Measurements from ENCODE around the gene LRRC41. TPM values are rescaled to one million over a fixed set of nuclear protein-coding genes. Genes with fewer than 3 reads are reported as not detected.

The LRRC41 gene
- 10 to 100 TPM; 48.3 to 57.8 TPM for total RNA-seq

GRCh38 chr1:46303038-46303871, at the start of gene LRRC41, which contains the start of gene UQCRH:
Gene LRRC41 (minus strand): TSS chr1:46303616. CDS start chr1:46303322, 294 bp downstream.
Gene UQCRH (plus strand): TSS chr1:46303698. CDS start chr1:46303767, 69 bp downstream.
- TF ChIP-seq CTCF (IDR thresholded peaks at IDR 0.05): peak in 1 of 2 donors; percentile 24
- Histone ChIP-seq H3K36me3 (no peaks in the 10 kb centered on the region), H3K27ac (peak within 1 kb of the TSS; percentile 99), H3K4me3 (peak within 1 kb of the TSS; percentile 91 to 93), H3K27me3 (no peaks in the 10 kb centered on the region), H3K4me1 (peaks cover 0 to 79% of the 10 kb centered on the region in 2 donors), H3K9me3 (no peaks in the 10 kb centered on the region)
- peak; percentile 98 for DNase-seq (ENCODE audit: low spot score)

GRCh38 chr1:46352363-46352762, 48.9 kb upstream of the LRRC41 start:
- H3K27ac ChIP-seq: no peak overlapping the region
- no peak for TF ChIP-seq CTCF (IDR thresholded peaks at IDR 0.05)
- peaks cover 80% of the 10 kb centered on the region for H3K36me3 ChIP-seq
- no peaks in the 10 kb centered on the region for H3K4me1 ChIP-seq
- no peaks in the 10 kb centered on the region for H3K27me3 ChIP-seq
- no peak overlapping the region for H3K4me3 ChIP-seq
- H3K9me3 ChIP-seq: no peaks in the 10 kb centered on the region
- no peak for DNase-seq (ENCODE audit: low spot score)

GRCh38 chr1:46345281-46345680, 41.9 kb upstream of the LRRC41 start:
- H3K36me3 ChIP-seq: peaks cover 50% of the 10 kb centered on the region

GRCh38 chr1:46344481-46344880, 41.1 kb upstream of the LRRC41 start:
- H3K27ac ChIP-seq: no peak overlapping the region
- H3K4me3 ChIP-seq: no peak overlapping the region
- H3K9me3 ChIP-seq: no peaks in the 10 kb centered on the region
- TF ChIP-seq CTCF (IDR thresholded peaks at IDR 0.05): no peak
- peaks cover 0 to 23% of the 10 kb centered on the region in 2 donors for H3K4me1 ChIP-seq
- no peak for DNase-seq (ENCODE audit: low spot score)
- H3K36me3 ChIP-seq: peaks cover 42% of the 10 kb centered on the region
- H3K27me3 ChIP-seq: no peaks in the 10 kb centered on the region

More at GRCh38 chr1:46345281-46345680, 41.9 kb upstream of the LRRC41 start:
- Histone ChIP-seq H3K27ac (no peak overlapping the region), H3K4me1 (peaks cover 0 to 19% of the 10 kb centered on the region in 2 donors), H3K4me3 (no peak overlapping the region), H3K9me3 (no peaks in the 10 kb centered on the region), H3K27me3 (no peaks in the 10 kb centered on the region)
- DNase-seq (ENCODE audit: low spot score): no peak
- TF ChIP-seq CTCF (IDR thresholded peaks at IDR 0.05): no peak

- Histone ChIP-seq H3K4me1 (peaks cover 0 to 24% of the 10 kb centered on the region in 2 donors), H3K4me3 (no peak overlapping the region), H3K9me3 (no peaks in the 10 kb centered on the region), H3K36me3 (peaks cover 38% of the 10 kb centered on the region), H3K27ac (peak overlapping the region in 1 of 2 donors; percentile 99), H3K27me3 (no peaks in the 10 kb centered on the region)
- no peak for DNase-seq (ENCODE audit: low spot score)
- TF ChIP-seq CTCF (IDR thresholded peaks at IDR 0.05): no peak
These were observed 40.3 kb upstream of the LRRC41 start for GRCh38 chr1:46343705-46344104.
